ENCODE measurements around the gene WDR48. TPM values are rescaled to one million over a fixed set of nuclear protein-coding genes. Genes with fewer than 3 reads are reported as not detected.

WDR48 gene
- polyA plus RNA-seq, 1 donor (not counting 4 experiments of a cell fraction or from before 2014, with no cell fraction given): 29.7 TPM

DNA sequence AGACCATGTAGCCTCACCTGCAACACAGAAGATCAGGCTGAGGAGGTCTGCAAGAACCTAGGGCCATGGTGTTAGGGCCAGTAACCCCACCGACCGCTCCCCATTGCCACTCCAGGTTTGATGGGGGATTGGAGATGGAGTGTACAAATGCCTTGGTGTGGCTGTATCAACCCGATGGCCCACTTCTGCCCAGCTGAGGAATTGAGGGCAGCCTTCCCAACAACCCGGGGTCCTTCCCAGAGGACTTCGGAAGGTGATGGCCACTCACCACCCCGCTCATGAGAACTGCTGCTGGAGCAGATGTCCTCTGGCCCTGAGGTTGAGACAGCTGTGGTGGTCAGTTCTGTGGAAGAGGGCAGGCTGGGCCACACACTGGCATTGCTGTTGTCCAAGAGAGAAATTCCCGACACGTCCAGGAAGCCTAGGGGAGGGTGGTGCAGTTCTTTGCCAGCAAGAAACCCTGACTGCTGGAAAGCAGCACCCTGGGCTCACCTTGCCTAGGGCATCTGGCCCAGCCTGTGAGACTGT lies 46.7 kb downstream of the WDR48 start:
- Histone ChIP-seq H3K36me3 (ENCODE audit: control insufficient read depth in 2 of 2, extremely low read depth in 1 of 2, insufficient read depth in 2 of 2, low read length in 2 of 2) (peaks cover 31 to 35% of the 10 kb centered on the region in 2 experiments), H4K20me1 (ENCODE audit: control insufficient read depth, extremely low read depth, insufficient read depth, low read length) (peaks cover 5% of the 10 kb centered on the region), H3K27me3 (ENCODE audit: control insufficient read depth, extremely low read depth, insufficient read depth, low read length) (no peaks in the 10 kb centered on the region), H3K79me2 (ENCODE audit: control insufficient read depth, insufficient read depth, low read length) (peaks cover 6% of the 10 kb centered on the region), H3K4me2 (ENCODE audit: control insufficient read depth, extremely low read depth, insufficient read depth, low read depth, low read length) (no peak overlapping the region), H3K4me3 (ENCODE audit: control insufficient read depth in 2 of 3, extremely low read depth in 1 of 3, insufficient read depth in 2 of 3, low read depth in 1 of 3, low read length in 3 of 3) (no peak overlapping the region), H2AFZ (ENCODE audit: control insufficient read depth, low read length) (no peak overlapping the region), H3K4me1 (ENCODE audit: control insufficient read depth, extremely low read depth, insufficient read depth, low read length) (no peaks in the 10 kb centered on the region), H3K9me3 (ENCODE audit: control insufficient read depth, low read depth, low read length) (no peaks in the 10 kb centered on the region), H3K9me1 (ENCODE audit: control insufficient read depth, extremely low read depth, insufficient read depth, low read length) (peaks cover 2% of the 10 kb centered on the region), H3K27ac (ENCODE audit: control insufficient read depth, insufficient read depth, low read length) (no peak overlapping the region), H3K9ac (ENCODE audit: control insufficient read depth, extremely low read depth, insufficient read depth, low read length) (no peak overlapping the region)
- no peak for TF ChIP-seq CTCF (optimal IDR thresholded peaks at IDR 0.05 in 1 of 3, IDR thresholded peaks at IDR 0.05 in 1 of 3, conservative IDR thresholded peaks at IDR 0.05 in 1 of 3; ENCODE audit: extremely low read depth in 1 of 3, insufficient read depth in 2 of 3, low read length in 3 of 3)
- TF ChIP-seq EZH2 (IDR thresholded peaks at IDR 0.05; ENCODE audit: low read length): no peak
- FAIRE-seq: no peak
- DNase-seq (ENCODE audit: low read depth, low spot score): no peak
- dilution Hi-C loops (cut with MboI; ENCODE audit: extremely low pct_ligation_motif_present, low sequenced_read_pairs): no loop called here

- Histone ChIP-seq H3K36me3 (ENCODE audit: control insufficient read depth in 2 of 2, extremely low read depth in 1 of 2, insufficient read depth in 2 of 2, low read length in 2 of 2) (peaks cover 31 to 32% of the 10 kb centered on the region in 2 experiments), H3K9me1 (ENCODE audit: control insufficient read depth, extremely low read depth, insufficient read depth, low read length) (peaks cover 2% of the 10 kb centered on the region), H3K79me2 (ENCODE audit: control insufficient read depth, insufficient read depth, low read length) (peaks cover 13% of the 10 kb centered on the region)
Measured at GRCh38 chr3:39099242-39099641, 47.4 kb downstream of the WDR48 start.

More at GRCh38 chr3:39099242-39099641, 47.4 kb downstream of the WDR48 start:
- no peak overlapping the region for H2AFZ ChIP-seq (ENCODE audit: control insufficient read depth, low read length)
- peaks cover 10% of the 10 kb centered on the region for H4K20me1 ChIP-seq (ENCODE audit: control insufficient read depth, extremely low read depth, insufficient read depth, low read length)
- no peak overlapping the region for H3K9ac ChIP-seq (ENCODE audit: control insufficient read depth, extremely low read depth, insufficient read depth, low read length)
- no peak overlapping the region for H3K27ac ChIP-seq (ENCODE audit: control insufficient read depth, insufficient read depth, low read length)
- H3K4me2 ChIP-seq (ENCODE audit: control insufficient read depth, extremely low read depth, insufficient read depth, low read depth, low read length): no peak overlapping the region
- TF ChIP-seq CTCF (optimal IDR thresholded peaks at IDR 0.05 in 1 of 3, IDR thresholded peaks at IDR 0.05 in 1 of 3, conservative IDR thresholded peaks at IDR 0.05 in 1 of 3; ENCODE audit: extremely low read depth in 1 of 3, insufficient read depth in 2 of 3, low read length in 3 of 3) (no peak), EZH2 (IDR thresholded peaks at IDR 0.05; ENCODE audit: low read length) (no peak)
- dilution Hi-C loops (cut with MboI; ENCODE audit: extremely low pct_ligation_motif_present, low sequenced_read_pairs): no loop called here
- DNase-seq (ENCODE audit: low read depth, low spot score): no peak
- no peak overlapping the region for H3K4me3 ChIP-seq (ENCODE audit: control insufficient read depth in 2 of 3, extremely low read depth in 1 of 3, insufficient read depth in 2 of 3, low read depth in 1 of 3, low read length in 3 of 3)
- H3K4me1 ChIP-seq (ENCODE audit: control insufficient read depth, extremely low read depth, insufficient read depth, low read length): no peaks in the 10 kb centered on the region
- H3K9me3 ChIP-seq (ENCODE audit: control insufficient read depth, low read depth, low read length): no peaks in the 10 kb centered on the region
- FAIRE-seq: no peak
- no peaks in the 10 kb centered on the region for H3K27me3 ChIP-seq (ENCODE audit: control insufficient read depth, extremely low read depth, insufficient read depth, low read length)
